Adrenal gland (tissue), 5 donors: ENCODE measurements around the gene DNAJC11.
"Not testable (repeated sequence)": the region's sequence is repeated elsewhere in the genome, so short reads cannot be mapped to it uniquely, and the experiment has no call there.

Source experiments
- POLR2A ChIP-seq, 2 donors: fragments of 450-650 bp; IDR thresholded peaks; one replicate each; pipeline ENCODE4 v1.6.1; 2017; ENCODE audit warnings: antibody characterized with exemption in 2 of 2, mild to moderate bottlenecking in 2 of 2, moderate library complexity in 1 of 2
- TF ChIP-seq, protein P1 (sequence below), 6 experiments: fragments of 450-650 bp in 4 of 6; fragments of 200-600 bp in 2 of 6; sonication (generic) in 1 of 6; IDR thresholded peaks; 1 replicate in 5 of 6; 2 replicates in 1 of 6; pipeline versions ENCODE4 v1.5.1 to v1.8.0; 2016 to 2021; ENCODE audit warnings: antibody characterized with exemption in 6 of 6, mild to moderate bottlenecking in 2 of 6, moderate library complexity in 1 of 6
- donor health status: DM: no; HTN: no; CAD: no.

DNA sequence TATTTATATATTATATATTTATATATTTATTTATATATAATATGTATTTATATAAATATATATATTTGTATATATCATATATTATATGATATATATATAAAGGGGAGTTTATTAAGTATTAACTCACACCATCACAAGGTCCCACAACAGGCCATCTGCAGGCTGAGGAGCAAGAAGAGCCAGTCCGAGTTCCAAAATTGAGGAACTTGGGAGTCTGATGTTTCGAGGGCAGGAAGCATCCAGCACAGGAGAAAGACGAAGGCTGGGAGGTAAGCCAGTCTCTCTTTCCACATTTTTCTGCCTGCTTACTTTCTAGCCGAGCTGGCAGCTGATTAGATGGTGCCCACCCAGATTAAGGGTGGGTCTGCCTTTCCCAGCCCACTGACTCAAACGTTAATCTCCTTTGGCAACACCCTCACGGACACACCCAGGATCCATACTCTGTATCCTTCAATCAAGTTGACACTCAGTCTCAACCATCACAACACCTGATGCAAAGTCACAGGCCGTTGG is 41.1 kb upstream of the DNAJC11 start:
- TF ChIP-seq, protein P1, sequence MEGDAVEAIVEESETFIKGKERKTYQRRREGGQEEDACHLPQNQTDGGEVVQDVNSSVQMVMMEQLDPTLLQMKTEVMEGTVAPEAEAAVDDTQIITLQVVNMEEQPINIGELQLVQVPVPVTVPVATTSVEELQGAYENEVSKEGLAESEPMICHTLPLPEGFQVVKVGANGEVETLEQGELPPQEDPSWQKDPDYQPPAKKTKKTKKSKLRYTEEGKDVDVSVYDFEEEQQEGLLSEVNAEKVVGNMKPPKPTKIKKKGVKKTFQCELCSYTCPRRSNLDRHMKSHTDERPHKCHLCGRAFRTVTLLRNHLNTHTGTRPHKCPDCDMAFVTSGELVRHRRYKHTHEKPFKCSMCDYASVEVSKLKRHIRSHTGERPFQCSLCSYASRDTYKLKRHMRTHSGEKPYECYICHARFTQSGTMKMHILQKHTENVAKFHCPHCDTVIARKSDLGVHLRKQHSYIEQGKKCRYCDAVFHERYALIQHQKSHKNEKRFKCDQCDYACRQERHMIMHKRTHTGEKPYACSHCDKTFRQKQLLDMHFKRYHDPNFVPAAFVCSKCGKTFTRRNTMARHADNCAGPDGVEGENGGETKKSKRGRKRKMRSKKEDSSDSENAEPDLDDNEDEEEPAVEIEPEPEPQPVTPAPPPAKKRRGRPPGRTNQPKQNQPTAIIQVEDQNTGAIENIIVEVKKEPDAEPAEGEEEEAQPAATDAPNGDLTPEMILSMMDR (IDR thresholded peaks at IDR 0.05): not testable (repeated sequence)
- TF ChIP-seq POLR2A (IDR thresholded peaks at IDR 0.05): not testable (repeated sequence)
